SK-N-SH (cell line): ENCODE measurements around the gene CYP27B1.

ENCODE experiments used
- CTCF ChIP-seq: fragments of 200-600 bp; sonication (generic); IDR thresholded peaks from 2 replicates; pipeline ENCODE4 v1.6.1; 2017; ENCODE audit warnings: antibody characterized with exemption, mild to moderate bottlenecking, moderate library complexity
- JUND ChIP-seq: IDR thresholded peaks from 2 replicates; pipeline ENCODE4 v1.4.0; 2012
- RAD21 ChIP-seq: IDR thresholded peaks from 2 replicates; pipeline ENCODE4 v1.6.1; 2012; ENCODE audit warnings: mild to moderate bottlenecking, low read length

DNA sequence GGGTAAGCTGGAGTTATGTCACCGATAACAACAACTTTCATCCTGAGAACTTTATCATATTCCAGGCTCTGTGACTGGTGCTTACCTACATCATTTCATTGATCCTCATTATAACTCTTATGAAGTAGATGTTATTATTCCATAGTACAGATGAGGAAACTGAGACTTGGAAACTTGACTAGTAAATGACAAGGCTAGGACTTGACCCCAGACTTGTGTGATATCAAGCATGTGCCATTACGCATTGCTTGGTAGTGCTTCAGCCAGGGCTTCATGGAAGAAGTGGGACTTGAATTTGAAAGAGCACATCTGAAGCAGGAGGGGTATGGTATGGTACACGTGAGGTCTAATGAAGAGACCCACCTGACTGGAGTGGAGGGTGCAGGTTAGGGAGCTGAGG, 39.8 kb upstream of the CYP27B1 start:
- TF ChIP-seq CTCF, result no peak
- no peak for TF ChIP-seq JUND
- no peak for TF ChIP-seq RAD21
